Spleen (tissue), 11 donors: ENCODE data around the gene RNGTT. TPM values are rescaled to one million over a fixed set of nuclear protein-coding genes. Genes with fewer than 3 reads are reported as not detected.

Source experiments
- DNase-seq: peaks from one replicate; pipeline ENCODE4 v3.0.0-alpha.2; 2020
- H3K27ac ChIP-seq, 8 donors: fragments of 200-600 bp; sonication (generic) in 7 of 8; 1 replicate in 4 of 8; 2 replicates in 4 of 8; pipeline versions ENCODE4 v1.5.0 to v1.8.0; 2016 to 2021; ENCODE audit warnings: inconsistent platforms in 4 of 8, mild to moderate bottlenecking in 4 of 8, moderate library complexity in 1 of 8
- H3K27me3 ChIP-seq, 7 donors: fragments of 200-600 bp; sonication (generic) in 6 of 7; replicated peaks in 1 of 7; 1 replicate in 4 of 7; 2 replicates in 3 of 7; pipeline versions ENCODE4 v1.5.0 to v1.8.0; 2016 to 2021; ENCODE audit warnings: inconsistent platforms in 3 of 7, mild to moderate bottlenecking in 1 of 7
- H3K36me3 ChIP-seq, 6 donors: fragments of 200-600 bp; sonication (generic) in 5 of 6; 1 replicate in 4 of 6; 2 replicates in 2 of 6; pipeline versions ENCODE4 v1.5.0 to v1.8.0; 2016 to 2021; ENCODE audit warnings: inconsistent platforms in 2 of 6
- H3K4me1 ChIP-seq, 6 donors: fragments of 200-600 bp; sonication (generic) in 5 of 6; 1 replicate in 3 of 6; 2 replicates in 3 of 6; pipeline versions ENCODE4 v1.5.0 to v1.8.0; 2016 to 2021; ENCODE audit warnings: inconsistent platforms in 3 of 6
- H3K4me3 ChIP-seq, 8 donors: fragments of 200-600 bp; sonication (generic) in 7 of 8; 1 replicate in 4 of 8; 2 replicates in 4 of 8; pipeline versions ENCODE4 v1.5.0 to v1.8.0; 2016 to 2021; ENCODE audit warnings: inconsistent platforms in 4 of 8, mild to moderate bottlenecking in 4 of 8, moderate library complexity in 2 of 8
- H3K9me3 ChIP-seq, 8 donors: fragments of 200-600 bp; sonication (generic) in 7 of 8; 1 replicate in 4 of 8; 2 replicates in 4 of 8; pipeline versions ENCODE4 v1.5.0 to v1.8.0; 2016 to 2021; ENCODE audit warnings: inconsistent platforms in 4 of 8
- CTCF ChIP-seq, 11 experiments: fragments of 200-600 bp in 7 of 11; fragments of 450-650 bp in 4 of 11; sonication (generic) in 4 of 11; IDR thresholded peaks in 8 of 11; conservative IDR thresholded peaks in 3 of 11; 1 replicate in 7 of 11; 2 replicates in 4 of 11; pipeline versions ENCODE4 v1.4.0 to v1.8.0; 2016 to 2021; ENCODE audit warnings: antibody characterized with exemption in 11 of 11, inconsistent platforms in 4 of 11, mild to moderate bottlenecking in 1 of 11
- POLR2A ChIP-seq, 3 donors: fragments of 450-650 bp; IDR thresholded peaks; one replicate each; pipeline ENCODE4 v1.5.1; 2017; ENCODE audit warnings: antibody characterized with exemption in 3 of 3, mild to moderate bottlenecking in 1 of 3
- POLR2AphosphoS5 ChIP-seq, 3 donors: sonication (generic); formaldehyde crosslinking; IDR thresholded peaks; one replicate each; pipeline ENCODE4 v1.5.1; 2017; ENCODE audit warnings: antibody characterized with exemption in 3 of 3
- WGBS, 5 donors: extraction: QIAGEN DNeasy Blood & Tissue Kit in 3 of 5; methylation state at CpG; one replicate each; pipeline versions ENCODE4 v1.1.5 to v1.1.7; 2013 to 2018; 5-methylcytosine and 5-hydroxymethylcytosine counted together
- intact Hi-C: fragments of 100-400 bp; cut with DNase I; formaldehyde crosslinking; loops from one replicate; pipeline ENCODE4 v1.15.0; 2023; ENCODE audit warnings: low total_unique reads
- polyA plus RNA-seq, 3 donors: library from polyadenylated mRNA; stranded (reverse); fragments of 200-250 nt; gene quantifications; one replicate each; pipeline ENCODE4 v1.2.1, GENCODE V29; 2013
- total RNA-seq, 7 donors: library from RNA; depleted of rRNA in 3 of 7; stranded (reverse); fragments of >200 nt in 3 of 7; fragmentation: NEBNext Ultra II Directional in 4 of 7; extraction: Animal tissue kit (Norgen Biotek cat#: 25700) in 4 of 7; gene quantifications; one replicate each; pipeline versions ENCODE4 v1.1.0 to v1.2.1, GENCODE V29; 2016 to 2021
- donor health status: healthy with polysubstance abuse.
- donor health status: DM: no; HTN: no; CAD: no; lungs with moderate emphysema.
- donor health status: DM: no; HTN: no; CAD: no.
- donor health status: Bipolar disorder and iron deficiency.
- donor health status: healthy.
- donor health status: DM: no; HTN: no; CAD: no.
- donor health status: DM: yes; HTN: yes; CAD: no.

The RNGTT gene
- total and polyA plus RNA-seq, 10 donors = 9.4 to 27.1 (median 17.6) TPM

- Histone ChIP-seq H3K4me1 (peaks cover 0 to 15% (median 0%) of the 10 kb centered on the region in 6 donors), H3K4me3 (no peak overlapping the region), H3K36me3 (no peaks in the 10 kb centered on the region), H3K9me3 (peaks cover 0 to 6% (median 0%) of the 10 kb centered on the region in 8 donors), H3K27ac (peak overlapping the region in 4 of 8 donors; percentile 2 to 54 (median 36)), H3K27me3 (no peaks in the 10 kb centered on the region)
- TF ChIP-seq POLR2A (IDR thresholded peaks at IDR 0.05) (no peak), POLR2AphosphoS5 (IDR thresholded peaks at IDR 0.05) (no peak), CTCF (IDR thresholded peaks at IDR 0.05 in 8 of 11, conservative IDR thresholded peaks at IDR 0.05 in 3 of 11) (no peak)
- intact Hi-C loops = no loop called here
- WGBS, 5 donors = 68 to 77% (median 77%) methylated on average over 7 of the region's 7 CpGs
- DNase-seq = no peak
Observed at GRCh38 chr6:88641178-88641903, 322.1 kb downstream of the RNGTT start.

GRCh38 chr6:88637761-88638545 is 325.5 kb downstream of the RNGTT start:
- no peaks in the 10 kb centered on the region for H3K27me3 ChIP-seq
- H3K36me3 ChIP-seq = no peaks in the 10 kb centered on the region
- no peak for TF ChIP-seq CTCF (IDR thresholded peaks at IDR 0.05 in 8 of 11, conservative IDR thresholded peaks at IDR 0.05 in 3 of 11)
- no peak for TF ChIP-seq POLR2AphosphoS5 (IDR thresholded peaks at IDR 0.05)
- TF ChIP-seq POLR2A (IDR thresholded peaks at IDR 0.05) = no peak
- H3K4me3 ChIP-seq = no peak overlapping the region
- H3K9me3 ChIP-seq = no peaks in the 10 kb centered on the region
- peaks cover 0 to 15% (median 0%) of the 10 kb centered on the region in 6 donors for H3K4me1 ChIP-seq
- DNase-seq = no peak
- intact Hi-C loops = no loop called here
- WGBS, 5 donors = 83 to 89% (median 84%) methylated on average over 2 of the region's 2 CpGs
- no peak overlapping the region for H3K27ac ChIP-seq

- H3K27ac ChIP-seq = no peak overlapping the region
- H3K27me3 ChIP-seq = no peaks in the 10 kb centered on the region
- no peak for DNase-seq
- H3K9me3 ChIP-seq = no peaks in the 10 kb centered on the region
- H3K4me3 ChIP-seq = no peak overlapping the region
- TF ChIP-seq POLR2AphosphoS5 (IDR thresholded peaks at IDR 0.05) (no peak), CTCF (IDR thresholded peaks at IDR 0.05 in 8 of 11, conservative IDR thresholded peaks at IDR 0.05 in 3 of 11) (no peak), POLR2A (IDR thresholded peaks at IDR 0.05) (no peak)
- intact Hi-C loops = no loop called here
- H3K4me1 ChIP-seq = peaks cover 0 to 7% (median 0%) of the 10 kb centered on the region in 6 donors
- no peaks in the 10 kb centered on the region for H3K36me3 ChIP-seq
Observed at GRCh38 chr6:88636871-88637270, 326.5 kb downstream of the RNGTT start.

- Histone ChIP-seq H3K4me1 (no peaks in the 10 kb centered on the region), H3K4me3 (no peak overlapping the region), H3K27ac (no peak overlapping the region), H3K9me3 (no peaks in the 10 kb centered on the region), H3K27me3 (no peaks in the 10 kb centered on the region), H3K36me3 (no peaks in the 10 kb centered on the region)
- no peak for DNase-seq
- TF ChIP-seq CTCF (IDR thresholded peaks at IDR 0.05 in 8 of 11, conservative IDR thresholded peaks at IDR 0.05 in 3 of 11) (no peak), POLR2AphosphoS5 (IDR thresholded peaks at IDR 0.05) (no peak)
- WGBS, 5 donors = 91 to 97% (median 95%) methylated on average over 3 of the region's 3 CpGs
- intact Hi-C loops = no loop called here
Observed at GRCh38 chr6:88633782-88634181, 329.6 kb downstream of the RNGTT start.
